Upper lobe of left lung (tissue), 4 donors: ENCODE data around the gene SETD6.

Source experiments
- CTCF ChIP-seq, 6 experiments: fragments of 450-650 bp in 4 of 6; fragments of 200-600 bp in 2 of 6; sonication (generic) in 2 of 6; IDR thresholded peaks; one replicate each; pipeline ENCODE4 v1.5.1; 2016 to 2019; ENCODE audit warnings: antibody characterized with exemption in 6 of 6
- EP300 ChIP-seq, 4 donors: sonication (generic); formaldehyde crosslinking; IDR thresholded peaks; one replicate each; pipeline ENCODE4 v1.5.1; 2017; ENCODE audit warnings: antibody characterized with exemption in 4 of 4, control low read depth in 2 of 4
- POLR2A ChIP-seq, 4 donors: fragments of 450-650 bp; IDR thresholded peaks; one replicate each; pipeline ENCODE4 v1.5.1; 2016 to 2017; ENCODE audit warnings: antibody characterized with exemption in 4 of 4, mild to moderate bottlenecking in 2 of 4

- TF ChIP-seq POLR2A (IDR thresholded peaks at IDR 0.05) (no peak), CTCF (IDR thresholded peaks at IDR 0.05) (no peak), EP300 (IDR thresholded peaks at IDR 0.05) (no peak)
Measured at GRCh38 chr16:58478427-58478826, 36.9 kb upstream of the SETD6 start.
